Peyer's patch (tissue), 4 donors: Measurements from ENCODE around the gene PRR15L.

Experiments used
- POLR2A ChIP-seq, 2 donors: fragments of 450-650 bp; IDR thresholded peaks; one replicate each; pipeline ENCODE4 v1.5.1; 2017; ENCODE audit warnings: antibody characterized with exemption in 2 of 2, mild to moderate bottlenecking in 2 of 2, moderate library complexity in 2 of 2
- TF ChIP-seq, protein P1 (sequence below), 6 experiments: fragments of 450-650 bp in 4 of 6; fragments of 200-600 bp in 2 of 6; sonication (generic) in 1 of 6; IDR thresholded peaks; one replicate each; pipeline ENCODE4 v1.5.1; 2017 to 2019; ENCODE audit warnings: antibody characterized with exemption in 6 of 6, mild to moderate bottlenecking in 3 of 6, moderate library complexity in 1 of 6

DNA sequence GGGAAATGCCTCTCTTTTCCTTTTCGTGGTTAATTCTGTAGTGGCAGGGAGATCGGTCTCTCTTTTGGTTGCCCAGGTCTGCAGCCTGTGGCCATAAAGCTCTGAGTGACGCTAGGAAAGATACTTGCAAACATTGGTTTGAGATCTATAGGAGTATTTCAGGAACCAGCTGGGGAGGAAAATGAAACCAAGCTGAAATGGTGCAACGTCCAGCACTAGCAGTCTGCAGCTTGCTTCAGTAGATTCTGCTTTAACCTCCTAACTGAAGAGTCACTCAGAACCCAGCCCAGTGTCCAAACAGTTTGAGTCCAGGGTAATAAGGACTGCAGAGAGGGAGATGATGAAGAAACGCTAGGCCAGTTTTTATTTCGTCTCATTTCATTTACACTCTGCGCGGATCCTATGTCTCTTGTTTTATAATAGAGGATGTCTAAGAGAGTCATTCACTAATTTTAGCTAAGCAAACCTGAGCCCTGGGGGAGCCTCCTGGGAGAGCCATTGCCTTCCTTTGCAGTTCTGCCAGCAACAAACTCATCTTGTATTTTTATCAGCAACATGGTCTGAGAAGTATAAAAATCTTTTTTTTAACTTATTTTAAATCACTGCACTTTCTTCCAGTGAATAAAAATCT is 49.6 kb downstream of the PRR15L start:
- TF ChIP-seq, protein P1, sequence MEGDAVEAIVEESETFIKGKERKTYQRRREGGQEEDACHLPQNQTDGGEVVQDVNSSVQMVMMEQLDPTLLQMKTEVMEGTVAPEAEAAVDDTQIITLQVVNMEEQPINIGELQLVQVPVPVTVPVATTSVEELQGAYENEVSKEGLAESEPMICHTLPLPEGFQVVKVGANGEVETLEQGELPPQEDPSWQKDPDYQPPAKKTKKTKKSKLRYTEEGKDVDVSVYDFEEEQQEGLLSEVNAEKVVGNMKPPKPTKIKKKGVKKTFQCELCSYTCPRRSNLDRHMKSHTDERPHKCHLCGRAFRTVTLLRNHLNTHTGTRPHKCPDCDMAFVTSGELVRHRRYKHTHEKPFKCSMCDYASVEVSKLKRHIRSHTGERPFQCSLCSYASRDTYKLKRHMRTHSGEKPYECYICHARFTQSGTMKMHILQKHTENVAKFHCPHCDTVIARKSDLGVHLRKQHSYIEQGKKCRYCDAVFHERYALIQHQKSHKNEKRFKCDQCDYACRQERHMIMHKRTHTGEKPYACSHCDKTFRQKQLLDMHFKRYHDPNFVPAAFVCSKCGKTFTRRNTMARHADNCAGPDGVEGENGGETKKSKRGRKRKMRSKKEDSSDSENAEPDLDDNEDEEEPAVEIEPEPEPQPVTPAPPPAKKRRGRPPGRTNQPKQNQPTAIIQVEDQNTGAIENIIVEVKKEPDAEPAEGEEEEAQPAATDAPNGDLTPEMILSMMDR (IDR thresholded peaks at IDR 0.05) = no peak
- no peak for TF ChIP-seq POLR2A (IDR thresholded peaks at IDR 0.05)
